NCI-H2081 treated with DMSO at 0.1 percent for 48 hours (cell line): ENCODE data around the gene MAN1B1.
"Not testable (repeated sequence)": the region's sequence is repeated elsewhere in the genome, so short reads cannot be mapped to it uniquely, and the experiment has no call there.

Source experiments
- DNase-seq: peaks from one replicate; lab custom pipeline; 2025; lab: John Stamatoyannopoulos, UW

MAN1B1 gene

GRCh38 chr9:137111788-137112563 is 25.2 kb downstream of the MAN1B1 start:
- DNase-seq, result no peak

DNA sequence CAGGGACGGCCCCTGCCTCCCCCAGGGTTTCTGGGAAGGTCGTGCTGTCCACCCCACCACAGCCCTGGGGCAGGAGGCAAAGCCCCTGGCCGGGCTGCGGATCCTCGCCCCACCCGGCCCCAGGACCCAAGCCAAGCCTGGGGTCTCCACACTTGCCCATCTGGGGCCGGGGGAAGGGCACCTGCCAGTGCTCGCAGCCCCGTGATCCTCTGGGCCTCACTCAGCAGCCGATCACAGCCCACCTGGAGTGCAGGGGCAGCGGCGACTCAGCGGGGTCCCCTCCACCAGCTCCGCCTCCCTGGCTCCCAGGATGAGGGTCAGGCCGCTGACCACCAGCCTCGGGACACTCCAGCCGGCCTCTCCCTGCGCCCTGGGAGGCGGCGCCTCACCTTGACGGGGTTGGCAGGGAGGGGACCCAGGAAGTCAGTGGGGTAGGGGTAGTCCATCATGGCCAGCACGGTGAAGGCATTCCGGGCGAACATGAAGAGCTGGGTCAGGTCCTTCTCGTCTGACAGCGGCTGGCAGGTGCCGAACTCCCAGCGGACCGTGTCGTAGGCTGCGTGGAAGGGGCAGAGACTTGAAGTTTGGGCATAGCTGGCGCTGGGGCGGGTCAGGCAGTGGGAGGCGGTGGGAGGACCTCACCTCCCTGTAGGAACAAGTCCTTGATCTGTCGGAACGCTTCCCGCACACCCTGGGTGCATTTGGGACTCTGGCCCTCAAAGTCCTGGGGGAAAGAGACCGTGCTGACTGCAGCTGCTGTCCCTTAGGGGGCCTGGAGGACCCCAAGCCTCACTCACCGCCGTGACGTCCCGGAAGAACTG is 26.0 kb downstream of the MAN1B1 start:
- DNase-seq, result no peak

- DNase-seq, result no peak
These were observed 26.8 kb downstream of the MAN1B1 start for GRCh38 chr9:137113385-137114159.

GRCh38 chr9:137114220-137114612 is 27.4 kb downstream of the MAN1B1 start:
- no peak for DNase-seq

DNA sequence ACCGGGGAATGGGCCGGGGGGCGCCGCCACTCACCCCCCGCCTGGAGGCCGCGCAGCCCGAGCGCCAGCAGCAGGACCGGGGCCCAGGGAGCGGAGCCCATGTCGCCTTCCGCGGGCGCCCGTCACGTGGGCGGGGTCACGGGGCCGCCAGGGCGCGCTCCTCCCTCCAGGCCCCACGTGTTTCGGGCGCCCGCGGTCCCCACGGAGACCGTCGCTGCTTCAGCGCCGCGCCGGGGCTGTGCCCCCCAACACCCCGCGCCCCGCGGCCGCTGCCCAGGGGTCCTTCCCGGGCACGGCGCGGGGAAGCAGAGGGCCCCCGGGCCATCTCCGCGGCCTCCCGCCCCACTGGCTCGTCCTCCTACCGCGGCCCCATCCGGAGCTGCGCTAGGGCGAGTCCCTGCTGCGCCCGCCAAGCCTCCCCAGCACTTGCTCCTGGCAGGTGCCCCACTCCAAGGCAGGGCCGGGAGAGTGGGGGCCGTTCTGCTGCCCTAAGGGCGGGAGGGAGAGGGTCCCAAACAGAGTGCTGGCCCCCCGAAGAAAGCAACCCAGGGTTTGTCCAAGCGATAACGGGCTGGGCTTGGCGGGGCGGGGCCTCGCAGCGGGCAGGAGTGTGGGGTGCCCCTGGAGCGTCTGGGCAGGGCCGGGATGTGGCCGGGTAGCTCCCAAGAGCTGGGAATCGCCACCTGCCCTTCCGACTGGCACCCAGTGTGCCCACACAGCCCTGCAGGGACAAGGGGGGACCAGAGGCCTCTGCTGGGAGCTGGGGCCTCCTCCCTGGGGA is 28.0 kb downstream of the MAN1B1 start, which contains the start of gene DPP7:
Gene DPP7, minus strand, starts transcription at position 121 of the 781 bp plus-strand sequence. Its CDS starts 20 bp downstream, at position 101.
- DNase-seq, result no peak

- DNase-seq, result no peak
These were observed 28.7 kb downstream of the MAN1B1 start for GRCh38 chr9:137115394-137116026.

DNA sequence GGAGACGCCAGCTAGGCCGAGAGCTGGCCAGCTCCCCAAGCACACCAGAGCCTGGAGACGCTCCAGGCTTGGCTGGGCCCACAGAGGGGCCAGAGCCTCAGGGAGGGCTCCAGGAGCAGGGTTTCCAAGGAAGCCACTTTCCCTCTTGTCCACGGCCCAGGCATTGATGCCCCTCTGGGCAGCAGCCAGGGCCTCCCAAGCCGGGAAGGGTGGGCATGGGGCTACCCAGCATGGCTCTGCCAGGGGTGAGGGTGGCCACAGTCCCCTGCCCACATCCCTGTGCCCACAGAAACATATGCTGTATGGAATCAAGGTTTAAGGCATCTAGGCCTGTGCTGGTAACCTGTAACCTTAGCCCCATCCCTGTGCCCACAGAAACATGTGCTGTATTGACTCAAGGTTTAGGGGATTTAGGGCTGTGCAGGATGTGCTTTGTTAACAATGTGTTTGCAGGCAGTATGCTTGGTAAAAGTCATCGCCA is 29.3 kb downstream of the MAN1B1 start:
- DNase-seq, result no peak

DNA sequence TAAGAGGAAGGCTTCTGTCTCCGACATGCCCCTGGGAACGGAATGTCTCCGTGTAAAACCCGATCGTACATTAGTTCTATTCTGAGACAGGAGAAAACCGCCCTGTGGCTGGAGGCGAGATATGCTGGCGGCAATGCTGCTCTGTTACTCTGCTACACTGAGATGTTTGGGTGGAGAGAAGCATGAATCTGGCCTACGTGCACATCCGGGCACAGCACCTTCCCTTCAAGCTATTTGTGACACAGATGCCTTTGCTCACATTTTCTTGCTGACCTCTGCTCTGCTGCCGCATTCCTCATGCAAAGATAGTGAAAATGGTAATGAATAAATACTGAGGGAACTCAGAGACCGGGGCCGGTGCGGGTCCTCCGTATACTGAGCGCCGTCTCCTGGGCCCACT is 29.9 kb downstream of the MAN1B1 start:
- DNase-seq, result no peak

GRCh38 chr9:137117269-137117731 is 30.5 kb downstream of the MAN1B1 start:
- DNase-seq, result no peak

GRCh38 chr9:137118092-137118603 is 31.4 kb downstream of the MAN1B1 start:
- not testable (repeated sequence) for DNase-seq

DNA sequence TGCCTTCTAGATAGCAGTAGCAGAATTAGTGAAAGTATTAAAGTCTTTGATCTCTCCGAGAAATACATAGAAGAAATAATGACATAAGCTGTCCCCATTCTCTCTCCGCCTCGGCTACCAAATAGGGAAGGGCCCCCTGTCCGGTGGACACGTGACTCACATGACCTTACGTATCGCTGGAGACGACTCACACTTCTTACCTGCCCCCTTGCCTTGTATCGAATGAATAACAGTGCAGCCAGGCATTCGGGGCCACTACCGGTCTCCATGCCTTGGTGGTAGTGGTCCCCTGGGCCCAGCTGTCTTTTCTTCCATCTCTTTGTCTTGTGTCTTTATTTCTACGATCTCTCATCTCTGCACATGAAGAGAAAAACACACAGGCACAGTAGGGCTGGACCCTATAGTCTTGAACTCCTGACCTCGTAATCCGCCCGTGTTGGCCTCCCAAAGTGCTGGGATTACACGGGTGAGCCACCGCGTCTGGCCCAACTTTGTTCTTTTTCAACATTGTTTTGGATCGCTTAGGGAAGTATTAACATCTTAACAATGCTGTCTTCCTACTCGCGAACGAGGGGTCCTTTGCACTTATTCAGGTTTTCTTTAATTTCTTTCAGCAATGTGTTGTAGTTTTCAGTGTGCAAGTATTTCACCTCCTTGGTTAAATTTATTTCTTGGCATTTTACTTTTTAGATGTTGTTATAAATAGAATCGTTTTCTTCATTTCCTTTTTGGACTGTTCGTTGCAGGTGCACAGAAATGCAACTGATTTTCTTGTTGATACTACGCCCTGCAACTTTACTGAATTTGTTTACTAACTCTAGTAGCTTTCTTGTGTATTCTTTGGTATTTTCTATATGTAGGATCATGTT is 35.4 kb downstream of the MAN1B1 start:
- not testable (repeated sequence) for DNase-seq

GRCh38 chr9:137122796-137123467 is 36.1 kb downstream of the MAN1B1 start:
- not testable (repeated sequence) for DNase-seq

GRCh38 chr9:137123468-137123837 is 36.7 kb downstream of the MAN1B1 start:
- no peak for DNase-seq

DNA sequence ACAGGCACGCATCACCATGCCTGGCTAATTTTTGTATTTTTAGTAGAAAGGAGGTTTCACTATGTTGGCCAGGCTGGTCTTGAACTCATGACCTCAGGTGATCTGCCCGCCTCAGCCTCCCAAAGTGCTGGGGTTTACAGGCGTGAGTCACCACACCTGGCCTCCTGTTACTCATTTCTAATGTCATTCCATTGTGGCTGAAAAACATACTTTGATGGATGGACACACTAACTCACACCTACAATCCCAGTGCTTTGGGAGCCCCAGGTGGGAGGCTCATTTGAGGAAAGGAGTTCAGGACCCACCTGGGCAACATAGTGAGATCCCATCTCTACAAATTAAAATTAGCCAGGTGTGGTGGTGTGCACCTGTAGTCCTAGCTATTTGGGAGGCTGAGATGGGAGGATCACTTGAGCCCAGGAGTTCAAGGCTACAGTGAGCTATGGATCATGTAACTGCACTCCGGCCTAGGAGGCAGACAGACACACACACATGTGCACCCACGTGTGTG is 37.2 kb downstream of the MAN1B1 start:
- not testable (repeated sequence) for DNase-seq

DNA sequence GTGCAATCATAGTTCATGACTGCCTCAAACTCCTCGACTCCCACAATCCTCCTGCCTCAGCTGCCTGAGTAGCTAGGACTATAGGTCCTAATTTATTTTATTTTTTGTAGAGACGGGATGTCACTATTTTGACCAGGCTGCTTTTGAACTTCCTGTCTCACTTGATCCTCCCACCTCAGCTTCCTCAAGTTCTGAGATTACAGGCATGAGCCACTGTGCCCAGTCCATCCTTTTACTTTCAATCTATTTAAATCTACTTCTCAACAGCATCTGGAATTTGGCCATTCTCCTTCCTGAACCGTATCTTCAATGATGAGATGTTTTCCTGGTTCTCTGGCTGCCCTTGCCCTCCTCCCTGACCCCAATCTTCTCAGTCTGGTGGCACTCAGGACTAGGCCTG is 40.0 kb downstream of the MAN1B1 start:
- DNase-seq, result no peak

GRCh38 chr9:137127301-137128157 is 40.7 kb downstream of the MAN1B1 start:
- DNase-seq, result no peak

GRCh38 chr9:137128158-137128861 is 41.5 kb downstream of the MAN1B1 start:
- no peak for DNase-seq
